Testis (tissue), 3 donors: ENCODE data around the gene RUVBL1. TPM values are rescaled to one million over a fixed set of nuclear protein-coding genes. Genes with fewer than 3 reads are reported as not detected.

Source experiments
- DNase-seq: peaks from one replicate; pipeline ENCODE4 v3.0.0-alpha.2; 2019
- H3K27ac ChIP-seq, 2 donors: fragments of 200-600 bp; sonication (generic); one replicate each; pipeline ENCODE4 v1.5.1; 2019
- H3K27me3 ChIP-seq: fragments of 200-600 bp; sonication (generic); one replicate; pipeline ENCODE4 v1.5.1; 2019
- H3K36me3 ChIP-seq: fragments of 200-600 bp; sonication (generic); one replicate; pipeline ENCODE4 v1.5.1; 2017; ENCODE audit warnings: low read depth; ENCODE audit errors: missing control alignments
- H3K4me1 ChIP-seq: fragments of 200-600 bp; sonication (generic); one replicate; pipeline ENCODE4 v1.5.1; 2019
- H3K4me3 ChIP-seq, 2 donors: fragments of 200-600 bp; sonication (generic); one replicate each; pipeline ENCODE4 v1.5.1; 2017 to 2019
- H3K9me3 ChIP-seq: fragments of 200-600 bp; sonication (generic); one replicate; pipeline ENCODE4 v1.5.1; 2017
- CTCF ChIP-seq, 3 experiments: fragments of 450-650 bp in 2 of 3; fragments of 200-600 bp in 1 of 3; sonication (generic) in 1 of 3; IDR thresholded peaks; one replicate each; pipeline ENCODE4 v1.5.1; 2016 to 2019; ENCODE audit warnings: antibody characterized with exemption in 3 of 3, mild to moderate bottlenecking in 2 of 3, moderate library complexity in 1 of 3
- POLR2A ChIP-seq: fragments of 450-650 bp; IDR thresholded peaks from one replicate; pipeline ENCODE4 v1.6.1; 2017; ENCODE audit warnings: antibody characterized with exemption, mild to moderate bottlenecking, moderate library complexity
- WGBS, 2 donors: methylation state at CpG; one replicate each; pipeline ENCODE4 v1.1.5; 2018; 5-methylcytosine and 5-hydroxymethylcytosine counted together
- intact Hi-C: fragments of 100-400 bp; cut with DNase I; formaldehyde crosslinking; loops from one replicate; pipeline ENCODE4 v1.15.1; 2023; ENCODE audit warnings: low total_unique reads
- polyA plus RNA-seq: library from polyadenylated mRNA; stranded (reverse); fragments of 350-450 nt; fragmentation: Illumina TruSeq; extraction: RNeasy Lipid Tissue Mini Kit (QIAGEN cat#74804); gene quantifications from one replicate; pipeline ENCODE4 v1.2.3, GENCODE V29; 2014; ENCODE audit warnings: low read depth, low replicate concordance; ENCODE audit not compliant: insufficient read depth
- total RNA-seq, 2 donors: library from RNA; depleted of rRNA; stranded (reverse); fragments of >200 nt; gene quantifications; one replicate each; pipeline ENCODE4 v1.2.3, GENCODE V29; 2016

RUVBL1 gene
- total and polyA plus RNA-seq, 3 donors from 2014 or later: 42.9 to 70.1 (median 52.9) TPM

- no peaks in the 10 kb centered on the region for H3K9me3 ChIP-seq
- no peak for DNase-seq
- intact Hi-C loops: no loop called here
- no peaks in the 10 kb centered on the region for H3K27me3 ChIP-seq
- H3K4me3 ChIP-seq: no peak overlapping the region
- 86% methylated on average over 7 of the region's 7 CpGs for WGBS, 2 donors
- TF ChIP-seq CTCF (IDR thresholded peaks at IDR 0.05) (no peak), POLR2A (no peak)
- H3K27ac ChIP-seq: no peak overlapping the region
- no peaks in the 10 kb centered on the region for H3K36me3 ChIP-seq
- no peaks in the 10 kb centered on the region for H3K4me1 ChIP-seq
Measured at GRCh38 chr3:128112357-128112968, 11.1 kb downstream of the RUVBL1 start.

- H3K27me3 ChIP-seq: no peaks in the 10 kb centered on the region
- no peak overlapping the region for H3K27ac ChIP-seq
- 95 to 96% methylated on average over 5 of the region's 5 CpGs for WGBS, 2 donors
- no peak overlapping the region for H3K4me3 ChIP-seq
- DNase-seq: no peak
- H3K36me3 ChIP-seq: no peaks in the 10 kb centered on the region
- H3K9me3 ChIP-seq: no peaks in the 10 kb centered on the region
- no peak for TF ChIP-seq CTCF (IDR thresholded peaks at IDR 0.05)
- no peak for TF ChIP-seq POLR2A
- intact Hi-C loops: no loop called here
- no peaks in the 10 kb centered on the region for H3K4me1 ChIP-seq
Measured at GRCh38 chr3:128111147-128111546, 12.5 kb downstream of the RUVBL1 start.

GRCh38 chr3:128107834-128108233 lies 15.8 kb downstream of the RUVBL1 start:
- 65 to 83% methylated on average over 8 of the region's 8 CpGs for WGBS, 2 donors
- no peak for DNase-seq

GRCh38 chr3:128103136-128103676 lies 20.4 kb downstream of the RUVBL1 start:
- Histone ChIP-seq H3K4me1 (no peaks in the 10 kb centered on the region), H3K27me3 (no peaks in the 10 kb centered on the region), H3K4me3 (no peak overlapping the region), H3K36me3 (no peaks in the 10 kb centered on the region), H3K27ac (no peak overlapping the region), H3K9me3 (no peaks in the 10 kb centered on the region)
- intact Hi-C loops: no loop called here
- no peak for DNase-seq
- 91 to 93% methylated on average over 5 of the region's 5 CpGs for WGBS, 2 donors
- TF ChIP-seq POLR2A (no peak), CTCF (IDR thresholded peaks at IDR 0.05) (no peak)

More at GRCh38 chr3:128107834-128108233, 15.8 kb downstream of the RUVBL1 start:
- Histone ChIP-seq H3K4me3 (no peak overlapping the region), H3K9me3 (no peaks in the 10 kb centered on the region), H3K36me3 (no peaks in the 10 kb centered on the region), H3K27me3 (no peaks in the 10 kb centered on the region), H3K27ac (no peak overlapping the region), H3K4me1 (no peaks in the 10 kb centered on the region)
- TF ChIP-seq POLR2A: no peak
- TF ChIP-seq CTCF (IDR thresholded peaks at IDR 0.05): no peak
- intact Hi-C loops: no loop called here

- Histone ChIP-seq H3K27me3 (no peaks in the 10 kb centered on the region), H3K4me1 (no peaks in the 10 kb centered on the region), H3K36me3 (no peaks in the 10 kb centered on the region), H3K27ac (no peak overlapping the region), H3K4me3 (no peak overlapping the region), H3K9me3 (no peaks in the 10 kb centered on the region)
- 81 to 88% methylated on average over 2 of the region's 2 CpGs for WGBS, 2 donors
- TF ChIP-seq POLR2A (no peak), CTCF (IDR thresholded peaks at IDR 0.05) (no peak)
- no peak for DNase-seq
- intact Hi-C loops: no loop called here
Measured at GRCh38 chr3:128100638-128101037, 23.0 kb downstream of the RUVBL1 start.
